Glutamatergic neuron (in vitro differentiated cells): Measurements from ENCODE around the gene INPP4B. TPM values are rescaled to one million over a fixed set of nuclear protein-coding genes. Genes with fewer than 3 reads are reported as not detected.

Experiments
- DNase-seq: peaks from one replicate; pipeline ENCODE4 v3.0.0; 2022
- H3K27ac Mint-ChIP-seq: one replicate; pipeline ENCODE4 v1.8.0; 2020; ENCODE audit warnings: mild to moderate bottlenecking, mixed read lengths, inconsistent platforms; ENCODE audit not compliant: unreplicated experiment
- H3K27me3 Mint-ChIP-seq: one replicate; pipeline ENCODE4 v1.8.0; 2020; ENCODE audit warnings: mild to moderate bottlenecking, moderate library complexity, mixed read lengths, inconsistent platforms; ENCODE audit not compliant: unreplicated experiment
- H3K36me3 Mint-ChIP-seq: one replicate; pipeline ENCODE4 v1.8.0; 2020; ENCODE audit warnings: mild to moderate bottlenecking, mixed read lengths, inconsistent platforms; ENCODE audit not compliant: unreplicated experiment
- H3K4me1 Mint-ChIP-seq: one replicate; pipeline ENCODE4 v1.8.0; 2020; ENCODE audit warnings: mild to moderate bottlenecking, low read depth, mixed read lengths, inconsistent platforms; ENCODE audit not compliant: unreplicated experiment
- H3K4me3 Mint-ChIP-seq: one replicate; pipeline ENCODE4 v1.8.0; 2020; ENCODE audit warnings: mild to moderate bottlenecking, mixed read lengths, inconsistent platforms; ENCODE audit not compliant: unreplicated experiment
- H3K9me3 Mint-ChIP-seq: one replicate; pipeline ENCODE4 v1.8.0; 2020; ENCODE audit warnings: mild to moderate bottlenecking, moderate library complexity, mixed read lengths, inconsistent platforms; ENCODE audit not compliant: unreplicated experiment
- total RNA-seq: library from RNA; stranded (reverse); fragmentation: NEBNext Ultra II Directional; extraction: Animal tissue kit (Norgen Biotek cat#: 25700); gene quantifications from one replicate; pipeline ENCODE4 v1.2.1, GENCODE V29; 2021; ENCODE audit not compliant: unreplicated experiment
- TF ChIP-seq, protein P1 (sequence below): fragments of 200-600 bp; sonication (generic); IDR thresholded peaks from one replicate; pipeline ENCODE4 v1.5.0; 2021; ENCODE audit not compliant: partially characterized antibody, unreplicated experiment

The INPP4B gene
- total RNA-seq, 1 donor from 2014 or later = 2.4 TPM

DNA sequence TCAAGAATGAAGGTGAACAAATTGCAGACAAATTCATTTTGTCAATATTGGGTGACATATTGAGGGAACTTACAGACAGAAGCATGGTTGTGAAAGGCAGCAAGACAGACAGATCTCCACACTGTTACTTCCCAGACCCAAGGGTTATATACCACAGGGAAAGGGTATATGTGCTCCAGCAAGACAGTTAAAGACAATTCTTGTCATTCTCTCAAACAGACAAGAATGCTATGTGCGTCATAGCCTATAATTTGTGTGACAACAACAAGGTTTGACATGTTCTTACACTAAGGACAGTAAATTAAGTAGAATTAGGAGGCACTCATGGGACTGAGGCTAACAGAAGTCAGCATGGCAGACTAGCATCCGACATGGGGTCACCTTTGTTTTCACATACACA lies 214.3 kb downstream of the INPP4B start:
- H3K27me3 Mint-ChIP-seq = no peaks in the 10 kb centered on the region
- no peaks in the 10 kb centered on the region for H3K36me3 Mint-ChIP-seq
- no peaks in the 10 kb centered on the region for H3K9me3 Mint-ChIP-seq
- TF ChIP-seq, protein P1, sequence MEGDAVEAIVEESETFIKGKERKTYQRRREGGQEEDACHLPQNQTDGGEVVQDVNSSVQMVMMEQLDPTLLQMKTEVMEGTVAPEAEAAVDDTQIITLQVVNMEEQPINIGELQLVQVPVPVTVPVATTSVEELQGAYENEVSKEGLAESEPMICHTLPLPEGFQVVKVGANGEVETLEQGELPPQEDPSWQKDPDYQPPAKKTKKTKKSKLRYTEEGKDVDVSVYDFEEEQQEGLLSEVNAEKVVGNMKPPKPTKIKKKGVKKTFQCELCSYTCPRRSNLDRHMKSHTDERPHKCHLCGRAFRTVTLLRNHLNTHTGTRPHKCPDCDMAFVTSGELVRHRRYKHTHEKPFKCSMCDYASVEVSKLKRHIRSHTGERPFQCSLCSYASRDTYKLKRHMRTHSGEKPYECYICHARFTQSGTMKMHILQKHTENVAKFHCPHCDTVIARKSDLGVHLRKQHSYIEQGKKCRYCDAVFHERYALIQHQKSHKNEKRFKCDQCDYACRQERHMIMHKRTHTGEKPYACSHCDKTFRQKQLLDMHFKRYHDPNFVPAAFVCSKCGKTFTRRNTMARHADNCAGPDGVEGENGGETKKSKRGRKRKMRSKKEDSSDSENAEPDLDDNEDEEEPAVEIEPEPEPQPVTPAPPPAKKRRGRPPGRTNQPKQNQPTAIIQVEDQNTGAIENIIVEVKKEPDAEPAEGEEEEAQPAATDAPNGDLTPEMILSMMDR = no peak
- H3K27ac Mint-ChIP-seq = no peak overlapping the region
- H3K4me1 Mint-ChIP-seq = no peaks in the 10 kb centered on the region
- DNase-seq = no peak
- H3K4me3 Mint-ChIP-seq = no peak overlapping the region

DNA sequence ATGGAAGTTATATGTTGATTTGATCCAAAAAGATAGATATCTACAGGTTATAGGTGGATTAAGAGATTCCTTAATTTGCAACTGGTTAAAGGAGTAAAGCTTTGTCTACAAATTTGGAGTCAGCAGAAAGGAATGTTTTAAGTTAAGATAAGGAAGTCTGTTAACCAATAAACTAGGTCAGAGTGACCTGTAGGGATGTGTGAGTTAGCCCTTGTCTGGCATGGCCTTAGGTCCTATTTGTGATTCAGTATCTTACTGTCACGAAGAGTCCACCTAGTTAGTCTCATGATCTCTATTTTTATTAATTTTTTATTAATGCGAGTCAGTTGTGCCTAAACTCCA lies 230.8 kb downstream of the INPP4B start:
- H3K4me3 Mint-ChIP-seq = no peak overlapping the region
- H3K9me3 Mint-ChIP-seq = no peaks in the 10 kb centered on the region
- H3K27ac Mint-ChIP-seq = no peak overlapping the region
- no peaks in the 10 kb centered on the region for H3K4me1 Mint-ChIP-seq
- H3K36me3 Mint-ChIP-seq = no peaks in the 10 kb centered on the region
- DNase-seq = no peak
- no peaks in the 10 kb centered on the region for H3K27me3 Mint-ChIP-seq
- TF ChIP-seq, protein P1 = no peak

DNA sequence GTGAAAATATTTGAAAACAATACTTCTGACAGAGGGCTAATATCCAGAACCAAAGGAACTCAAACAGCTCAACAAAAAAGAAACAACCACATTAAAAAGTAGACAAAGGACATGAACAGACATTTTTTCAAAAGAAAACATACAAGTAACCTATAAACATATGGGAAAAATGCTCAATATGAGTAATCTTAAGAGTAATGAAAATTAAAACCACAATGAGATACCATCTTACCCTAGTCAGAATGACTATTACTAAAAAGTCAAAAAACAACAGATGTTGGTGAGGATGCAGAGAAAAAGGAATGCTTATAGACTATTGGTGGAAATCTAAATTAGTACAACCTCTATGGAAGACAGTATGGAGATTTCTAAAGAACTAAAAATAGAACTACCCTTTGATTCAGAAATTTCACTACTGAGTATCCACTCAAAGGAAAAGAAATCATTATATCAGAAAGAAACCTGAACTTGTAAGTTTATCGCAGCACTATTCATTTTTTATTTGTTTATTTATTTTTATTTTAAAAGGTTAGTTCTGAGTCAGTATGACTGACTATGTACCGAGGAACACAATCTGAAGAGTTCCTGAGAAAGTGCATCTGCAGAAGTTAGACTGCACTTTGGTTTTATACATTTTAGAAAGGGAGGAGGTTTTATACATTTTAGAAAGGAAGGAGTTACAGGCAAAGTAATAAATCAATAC lies 231.3 kb downstream of the INPP4B start:
- Mint-ChIP-seq H3K4me3 (no peak overlapping the region), H3K9me3 (no peaks in the 10 kb centered on the region), H3K27me3 (no peaks in the 10 kb centered on the region), H3K27ac (no peak overlapping the region), H3K36me3 (no peaks in the 10 kb centered on the region), H3K4me1 (no peaks in the 10 kb centered on the region)
- DNase-seq = no peak
- TF ChIP-seq, protein P1 = no peak

DNA sequence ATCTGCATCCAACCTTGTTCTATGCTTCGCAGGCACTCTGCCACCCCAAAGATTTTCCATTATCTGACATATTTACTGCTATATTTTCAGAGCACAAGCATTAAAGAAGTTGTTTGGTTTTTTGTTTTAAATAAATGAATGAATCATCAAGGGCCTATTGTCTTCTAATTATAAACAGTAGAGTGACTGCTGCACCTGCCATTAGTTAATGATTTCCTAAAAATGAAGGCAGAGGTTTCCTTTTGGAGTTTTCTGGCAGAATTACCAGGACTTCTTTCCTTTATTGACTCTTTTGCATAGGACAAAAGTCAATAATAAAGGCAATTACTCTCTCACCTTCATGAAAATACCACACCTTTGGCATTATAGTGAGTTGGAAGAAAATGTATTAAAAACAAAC lies 238.1 kb downstream of the INPP4B start:
- TF ChIP-seq, protein P1 = no peak
- Mint-ChIP-seq H3K9me3 (no peaks in the 10 kb centered on the region), H3K27me3 (no peaks in the 10 kb centered on the region), H3K4me3 (no peak overlapping the region), H3K4me1 (no peaks in the 10 kb centered on the region), H3K36me3 (peaks cover under 1% of the 10 kb centered on the region), H3K27ac (no peak overlapping the region)
- no peak for DNase-seq

DNA sequence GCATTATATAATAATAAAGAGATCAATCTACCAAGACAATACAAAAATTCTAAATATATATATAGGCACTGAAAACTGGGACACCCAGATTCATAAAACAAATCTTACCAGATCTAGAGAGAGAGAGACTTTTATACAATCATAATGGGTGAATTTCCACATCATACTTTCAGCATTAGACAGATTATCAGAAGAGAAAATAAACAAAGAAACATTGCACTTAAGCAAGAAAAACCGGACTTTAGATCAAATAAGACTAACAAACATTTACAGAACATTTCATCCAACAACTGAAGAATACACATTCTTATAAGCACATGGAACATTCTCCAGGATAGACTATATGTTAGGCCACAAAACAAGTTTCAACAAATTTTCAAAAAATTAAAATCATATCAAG lies 245.1 kb downstream of the INPP4B start:
- DNase-seq = no peak
- Mint-ChIP-seq H3K27me3 (no peaks in the 10 kb centered on the region), H3K27ac (no peak overlapping the region), H3K4me1 (no peaks in the 10 kb centered on the region), H3K9me3 (peaks cover 4% of the 10 kb centered on the region), H3K36me3 (peaks cover 12% of the 10 kb centered on the region), H3K4me3 (no peak overlapping the region)
- TF ChIP-seq, protein P1 = no peak
